ENCODE data around the gene HLA-DQA2.
"Not testable (repeated sequence)": the region's sequence is repeated elsewhere in the genome, so short reads cannot be mapped to it uniquely, and the experiment has no call there.

Gene HLA-DQA2

DNA sequence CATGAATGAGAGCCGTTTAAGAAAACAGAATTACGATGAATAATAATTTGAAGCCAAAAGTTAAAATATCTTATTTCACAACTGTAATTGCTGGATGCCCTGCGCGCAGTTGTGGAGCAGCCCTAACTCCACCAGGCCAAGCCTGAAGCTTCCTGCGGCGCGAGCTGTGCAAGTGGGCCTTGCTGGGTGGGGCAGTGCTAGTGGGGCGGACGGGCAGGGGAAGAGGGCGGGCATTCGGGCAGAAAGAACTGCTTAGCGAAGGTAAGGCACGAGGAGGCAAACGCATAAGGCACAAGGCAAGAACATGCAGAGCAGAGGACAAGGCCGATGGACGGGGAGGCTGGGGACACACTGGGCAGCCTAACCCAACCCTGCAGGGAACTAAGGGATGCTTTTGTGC, 19.9 kb downstream of the HLA-DQA2 start:
- ATAC-seq (no peak), DNase-seq (no peak)
- peaks cover 39% of the 10 kb centered on the region for H3K27me3 Mint-ChIP-seq
- no peaks in the 10 kb centered on the region for H3K4me1 Mint-ChIP-seq
- H3K4me3 Mint-ChIP-seq = no peak overlapping the region
- H3K9me3 Mint-ChIP-seq = no peaks in the 10 kb centered on the region
- no peak overlapping the region for H3K27ac Mint-ChIP-seq

DNA sequence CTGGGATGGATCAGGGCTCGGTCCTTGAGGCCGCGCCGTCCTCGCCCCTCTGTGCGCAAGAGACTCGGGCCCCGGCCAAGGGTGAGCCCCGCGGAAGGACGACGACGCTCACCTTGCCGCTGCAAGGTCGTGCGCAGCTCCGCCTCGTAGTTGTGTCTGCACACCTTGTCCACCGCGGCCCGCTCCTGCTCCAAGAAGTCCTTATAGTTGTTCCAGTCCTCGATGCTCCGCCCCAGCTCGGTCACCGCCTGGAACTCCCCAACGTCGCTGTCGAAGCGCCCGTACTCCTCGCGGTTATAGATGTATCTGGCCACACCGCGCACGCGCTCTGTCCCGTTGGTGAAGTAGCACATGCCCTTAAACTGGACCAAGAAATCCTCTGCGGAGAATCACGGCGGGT, 20.4 kb downstream of the HLA-DQA2 start:
- no peak for ATAC-seq
- no peak overlapping the region for H3K27ac Mint-ChIP-seq
- DNase-seq = no peak
- peaks cover 44% of the 10 kb centered on the region for H3K27me3 Mint-ChIP-seq
- H3K4me3 Mint-ChIP-seq = no peak overlapping the region
- no peaks in the 10 kb centered on the region for H3K9me3 Mint-ChIP-seq
- no peaks in the 10 kb centered on the region for H3K4me1 Mint-ChIP-seq

DNA sequence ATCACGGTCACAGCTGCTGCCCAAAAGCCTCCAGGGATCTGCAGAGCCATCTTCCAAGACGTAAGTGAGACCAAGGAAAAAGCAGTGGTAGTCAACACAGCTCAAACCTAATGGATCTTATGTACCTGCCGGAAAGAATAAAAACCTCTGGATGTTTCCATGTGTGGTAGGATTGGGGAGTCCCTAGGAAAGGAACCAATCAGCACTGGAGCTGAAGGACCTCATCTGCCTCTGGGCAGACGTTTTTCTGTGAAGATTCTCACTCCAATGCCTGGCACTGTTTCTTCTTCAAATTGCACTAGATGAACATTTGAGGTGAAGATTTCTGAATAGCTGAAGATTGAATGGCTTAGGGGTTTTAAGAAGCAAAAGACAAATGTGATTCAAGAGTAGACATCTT, 22.2 kb downstream of the HLA-DQA2 start, which contains the start of gene HLA-DQB2:
HLA-DQB2 (minus strand) TSS at position 112 of the 400 bp plus-strand sequence; CDS start at position 50, 62 bp downstream.
- no peaks in the 10 kb centered on the region for H3K9me3 Mint-ChIP-seq
- H3K27me3 Mint-ChIP-seq = peaks cover 61% of the 10 kb centered on the region
- H3K4me1 Mint-ChIP-seq = no peaks in the 10 kb centered on the region
- no peak within 1 kb of the TSS for H3K4me3 Mint-ChIP-seq
- no peak within 1 kb of the TSS for H3K27ac Mint-ChIP-seq
- DNase-seq (no peak), ATAC-seq (no peak)

DNA sequence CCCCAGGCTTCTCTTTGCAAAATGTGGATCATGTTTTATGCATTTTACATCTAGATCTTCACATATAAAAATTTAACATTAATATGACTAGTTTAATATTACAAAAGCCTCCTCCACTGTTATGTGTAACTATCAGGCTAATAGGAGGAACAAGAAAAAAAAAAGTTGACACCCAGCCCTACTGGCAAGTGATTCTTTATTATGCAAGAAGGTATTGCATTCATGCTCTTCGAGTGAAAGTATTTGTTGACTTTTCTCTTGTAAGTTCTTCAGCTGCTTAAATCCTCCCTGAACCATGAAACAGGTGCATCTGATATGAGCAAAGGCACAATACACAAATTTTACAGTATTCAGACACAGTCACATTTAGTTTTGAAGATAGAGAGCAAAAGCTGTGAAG, 22.9 kb downstream of the HLA-DQA2 start:
- H3K4me1 Mint-ChIP-seq = no peaks in the 10 kb centered on the region
- no peaks in the 10 kb centered on the region for H3K9me3 Mint-ChIP-seq
- H3K27ac Mint-ChIP-seq = no peak overlapping the region
- H3K4me3 Mint-ChIP-seq = no peak overlapping the region
- ATAC-seq = no peak
- peaks cover 61% of the 10 kb centered on the region for H3K27me3 Mint-ChIP-seq
- no peak for DNase-seq

DNA sequence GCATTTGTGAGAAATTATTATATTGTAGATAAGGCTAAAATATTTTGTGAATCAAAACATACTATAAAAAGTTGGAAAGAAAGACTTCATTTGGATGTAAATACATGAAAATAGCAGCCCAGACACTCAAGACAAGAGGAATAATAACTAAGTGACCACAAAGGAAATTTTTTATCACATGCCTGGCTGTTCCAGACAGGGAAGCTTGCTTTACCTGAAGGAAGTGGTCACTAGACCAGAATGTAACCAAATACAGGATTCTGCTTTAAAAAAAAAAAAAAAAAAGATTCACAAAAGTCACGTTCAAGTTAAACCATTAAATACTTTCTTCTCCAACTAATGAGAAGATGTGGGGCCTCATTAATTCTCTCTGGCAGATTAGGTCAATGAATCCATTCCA, 31.5 kb downstream of the HLA-DQA2 start:
- Mint-ChIP-seq H3K4me1 (no peaks in the 10 kb centered on the region), H3K4me3 (no peak overlapping the region), H3K27me3 (peaks cover 31% of the 10 kb centered on the region), H3K9me3 (no peaks in the 10 kb centered on the region), H3K27ac (no peak overlapping the region)
- ATAC-seq (no peak), DNase-seq (no peak)

DNA sequence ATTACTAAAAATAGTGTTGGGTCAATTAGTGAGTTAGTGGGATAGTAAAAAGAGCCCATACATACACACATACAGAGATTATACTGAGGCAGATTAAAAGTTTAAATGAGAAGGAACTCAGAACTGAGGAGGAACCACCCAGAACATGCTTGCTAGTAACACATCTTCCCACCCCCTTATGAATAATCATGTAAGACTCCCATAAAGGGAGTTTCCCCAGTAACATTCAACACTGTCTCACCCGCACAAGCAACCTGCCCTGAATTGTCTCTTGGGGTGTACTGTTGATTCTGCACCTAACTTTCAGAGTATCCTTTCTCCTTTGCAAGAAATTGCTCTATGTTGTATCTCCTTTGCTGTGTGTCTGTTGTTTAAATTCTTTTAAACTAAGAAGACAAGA, 33.2 kb downstream of the HLA-DQA2 start:
- DNase-seq = no peak
- peaks cover 22% of the 10 kb centered on the region for H3K27me3 Mint-ChIP-seq
- H3K4me3 Mint-ChIP-seq = no peak overlapping the region
- H3K9me3 Mint-ChIP-seq = no peaks in the 10 kb centered on the region
- no peak overlapping the region for H3K27ac Mint-ChIP-seq
- ATAC-seq = no peak
- H3K4me1 Mint-ChIP-seq = no peaks in the 10 kb centered on the region

DNA sequence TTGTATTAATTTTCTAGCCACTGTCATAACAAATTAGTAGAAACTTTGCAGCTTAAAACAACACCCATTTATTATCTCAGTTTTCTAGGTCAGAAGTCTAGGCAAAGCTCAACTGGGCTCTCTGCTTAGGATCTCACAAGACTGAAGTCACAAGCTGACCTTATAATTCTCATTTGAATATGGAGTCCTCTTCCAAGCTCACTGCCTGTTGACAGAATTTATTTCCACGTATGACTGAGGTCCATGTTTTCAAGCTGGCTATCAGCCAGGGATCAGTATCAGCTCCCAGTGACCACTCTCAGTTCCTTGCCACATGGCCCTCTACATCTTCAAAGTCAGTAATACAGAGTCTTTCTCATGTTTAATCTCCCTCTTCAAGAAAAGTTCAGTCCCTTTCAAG, 33.9 kb downstream of the HLA-DQA2 start:
- no peak for ATAC-seq
- Mint-ChIP-seq H3K27me3 (peaks cover 16% of the 10 kb centered on the region), H3K9me3 (no peaks in the 10 kb centered on the region), H3K4me1 (no peaks in the 10 kb centered on the region), H3K4me3 (no peak overlapping the region), H3K27ac (no peak overlapping the region)
- DNase-seq = no peak

DNA sequence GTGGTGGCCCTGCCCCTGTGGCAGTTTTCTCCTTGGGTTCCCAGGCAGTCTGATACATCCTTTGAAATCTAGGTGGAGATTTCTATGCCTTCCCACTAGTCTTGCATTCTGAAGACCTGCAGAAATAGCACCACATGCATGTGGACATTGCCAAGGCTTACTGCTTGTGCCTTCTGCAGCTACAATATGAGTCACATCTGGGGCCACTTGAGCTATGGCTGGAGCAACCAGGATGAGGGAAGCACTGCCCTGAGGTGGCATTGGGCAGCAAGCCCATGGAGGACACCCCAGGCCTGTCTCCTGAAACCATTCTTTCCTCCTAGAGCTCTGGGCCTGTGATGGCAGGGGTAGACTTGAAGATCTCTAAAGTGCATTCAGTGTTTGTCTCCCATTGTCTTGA, 37.8 kb downstream of the HLA-DQA2 start:
- no peaks in the 10 kb centered on the region for H3K9me3 Mint-ChIP-seq
- H3K27me3 Mint-ChIP-seq = no peaks in the 10 kb centered on the region
- no peak overlapping the region for H3K4me3 Mint-ChIP-seq
- H3K4me1 Mint-ChIP-seq = no peaks in the 10 kb centered on the region
- no peak overlapping the region for H3K27ac Mint-ChIP-seq
- DNase-seq = no peak
- ATAC-seq = no peak

DNA sequence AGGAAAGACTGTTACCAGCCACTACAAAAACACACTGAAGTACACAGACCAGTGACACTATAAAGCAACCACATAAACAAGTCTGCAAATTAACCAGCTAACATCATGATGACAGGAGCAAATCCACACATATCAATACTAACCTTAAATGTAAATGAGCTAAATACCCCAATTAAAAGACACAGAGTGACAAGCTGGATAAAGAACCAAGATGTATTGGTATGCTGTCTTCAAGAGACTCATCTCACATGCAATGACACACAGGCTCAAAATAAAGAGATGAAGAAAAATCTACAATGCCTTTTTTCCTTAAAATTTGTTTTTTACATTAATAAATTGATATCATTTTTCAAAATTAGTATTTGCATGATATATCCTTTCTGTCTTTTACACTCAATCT, 41.7 kb downstream of the HLA-DQA2 start:
- DNase-seq, ATAC-seq: not testable (repeated sequence)
- H3K27me3 Mint-ChIP-seq = peaks cover 16% of the 10 kb centered on the region

DNA sequence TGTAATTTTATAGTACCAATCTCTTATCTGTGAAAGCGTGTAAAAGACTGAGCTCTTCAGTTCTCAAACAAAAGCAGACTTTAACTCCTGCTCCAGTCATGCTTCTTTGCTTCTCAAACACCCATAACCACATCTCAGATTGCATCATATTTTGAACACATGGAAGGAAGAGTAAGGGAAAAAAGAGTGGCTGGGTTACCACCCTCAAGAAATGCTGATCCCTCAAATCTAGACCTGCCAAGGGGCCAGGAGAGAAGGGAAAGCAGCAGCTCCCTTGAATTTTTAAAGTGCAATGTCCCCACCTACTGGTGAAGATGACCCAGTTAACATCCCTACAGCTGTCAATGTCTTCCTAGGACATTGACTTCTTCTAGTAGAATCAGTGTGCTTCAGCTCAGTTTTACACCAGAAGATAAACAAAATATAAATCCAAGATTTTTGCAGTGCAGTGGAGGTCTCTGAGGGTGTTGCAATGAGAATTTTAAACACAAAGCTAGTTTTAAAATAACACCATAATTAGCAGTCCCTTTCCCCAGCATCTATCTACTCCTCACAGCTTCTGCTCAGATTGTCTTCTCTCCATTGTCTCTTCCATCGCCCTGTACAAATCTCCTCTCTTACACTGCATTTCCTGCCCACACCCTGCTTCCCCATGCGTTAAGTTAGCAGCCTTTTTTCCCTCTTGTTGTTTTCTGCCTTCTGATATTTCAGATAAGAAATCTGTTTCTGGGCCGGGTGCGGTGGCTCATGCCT, 44.8 kb downstream of the HLA-DQA2 start:
- DNase-seq = peak; percentile 23 to 28
- no peak overlapping the region for H3K4me3 Mint-ChIP-seq
- peak overlapping the region in 1 of 2 donors; percentile 49 for H3K27ac Mint-ChIP-seq
- peaks cover 28% of the 10 kb centered on the region for H3K27me3 Mint-ChIP-seq
- no peaks in the 10 kb centered on the region for H3K9me3 Mint-ChIP-seq
- H3K4me1 Mint-ChIP-seq = no peaks in the 10 kb centered on the region
- peak; percentile 76 for ATAC-seq

More for the DNA sequence above, 41.7 kb downstream of the HLA-DQA2 start:
- not testable (repeated sequence) for H3K27ac Mint-ChIP-seq, H3K4me3 Mint-ChIP-seq, H3K4me1 Mint-ChIP-seq, H3K9me3 Mint-ChIP-seq

DNA sequence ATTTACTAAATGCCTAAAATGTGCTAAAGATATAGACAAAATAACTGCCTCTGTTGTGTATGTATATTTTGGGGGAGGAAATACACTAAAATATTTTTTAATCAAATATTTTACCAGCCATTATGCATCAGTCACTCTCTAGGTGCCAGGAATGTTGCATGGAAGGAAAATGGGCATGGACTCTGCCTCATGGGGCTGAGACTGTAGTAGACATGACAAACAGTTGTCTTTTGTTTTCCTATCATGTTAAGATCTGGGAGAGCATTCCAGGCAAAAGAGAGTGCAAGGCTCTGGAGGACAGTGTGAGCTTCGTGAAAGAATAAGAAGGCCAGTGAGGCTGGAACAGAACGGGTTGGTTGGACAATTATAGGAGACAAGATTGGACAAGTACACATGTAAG, 49.1 kb downstream of the HLA-DQA2 start:
- ATAC-seq (no peak), DNase-seq (no peak)
- no peak overlapping the region for H3K4me3 Mint-ChIP-seq
- no peaks in the 10 kb centered on the region for H3K9me3 Mint-ChIP-seq
- H3K4me1 Mint-ChIP-seq = peaks cover 17% of the 10 kb centered on the region
- H3K27me3 Mint-ChIP-seq = peaks cover 42% of the 10 kb centered on the region
- H3K27ac Mint-ChIP-seq = no peak overlapping the region

DNA sequence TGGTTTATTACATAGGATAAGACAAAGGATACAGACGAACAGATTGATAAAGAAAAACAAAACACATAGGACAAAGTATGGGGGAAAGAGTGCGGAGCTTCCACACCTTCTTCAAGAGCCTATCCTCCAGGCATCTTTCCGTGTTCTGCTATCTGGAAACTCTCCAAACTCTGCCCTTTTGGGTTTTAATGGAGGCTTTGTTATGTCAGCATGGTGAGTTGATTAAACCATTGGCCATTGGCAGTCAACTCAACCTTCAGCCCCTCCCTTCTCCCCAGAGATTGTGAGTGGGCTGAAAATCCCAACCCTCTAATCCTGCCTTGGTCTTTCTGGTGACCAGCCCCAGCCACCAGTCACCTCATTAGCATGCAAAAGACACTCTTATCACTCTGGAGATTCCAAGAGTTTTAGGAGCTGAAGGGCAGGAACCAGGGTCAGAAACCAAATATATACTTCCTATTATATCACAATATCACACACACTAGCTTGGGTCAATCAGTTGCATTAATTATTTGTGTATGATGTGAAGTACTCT, 51.8 kb downstream of the HLA-DQA2 start:
- no peak overlapping the region for H3K4me3 Mint-ChIP-seq
- no peak overlapping the region for H3K27ac Mint-ChIP-seq
- DNase-seq (no peak), ATAC-seq (no peak)
- H3K27me3 Mint-ChIP-seq = peaks cover 38% of the 10 kb centered on the region
- peaks cover 31% of the 10 kb centered on the region for H3K4me1 Mint-ChIP-seq
- H3K9me3 Mint-ChIP-seq = no peaks in the 10 kb centered on the region

DNA sequence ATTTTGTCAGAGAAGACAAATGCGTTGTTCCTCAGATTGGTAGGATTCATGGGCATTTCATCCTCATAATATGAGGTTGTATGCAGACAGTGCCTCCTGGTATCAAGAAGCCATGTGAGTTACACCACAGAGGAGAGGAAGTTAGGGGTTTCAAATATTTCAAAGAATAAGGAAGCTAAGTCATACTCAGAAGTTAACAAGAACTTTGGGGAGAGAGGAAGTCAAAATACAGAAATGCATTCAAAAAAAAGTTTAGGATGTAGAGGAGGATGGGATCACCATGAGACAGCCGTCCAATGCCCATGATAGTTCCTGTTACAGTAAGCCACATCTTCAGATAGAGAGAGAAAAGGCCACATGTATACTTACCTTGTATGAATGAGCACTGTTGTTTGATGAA, 53.3 kb downstream of the HLA-DQA2 start:
- no peak for ATAC-seq
- DNase-seq = no peak
- no peaks in the 10 kb centered on the region for H3K9me3 Mint-ChIP-seq

More for the DNA sequence above, 53.3 kb downstream of the HLA-DQA2 start:
- Mint-ChIP-seq H3K27me3 (peaks cover 39% of the 10 kb centered on the region), H3K4me1 (peaks cover 31% of the 10 kb centered on the region), H3K27ac (no peak overlapping the region), H3K4me3 (no peak overlapping the region)

All from stimulated activated naive CD8-positive, alpha-beta T cell treated with anti-CD3 and anti-CD28 coated beads, Interleukin-15, amount 100 ng/mL, for 72 hours (primary cell).